GM12873 (cell line): ENCODE data around the gene FAM20C.

Experiments
- CTCF ChIP-seq: IDR thresholded peaks from 2 replicates; pipeline ENCODE4 v1.5.1; 2012; ENCODE audit warnings: low read depth, mild to moderate bottlenecking, moderate library complexity, low read length, control low read depth; ENCODE audit not compliant: insufficient read depth; ENCODE audit errors: missing control alignments

Gene FAM20C

GRCh38 chr7:223861-224260, 31.5 kb downstream of the FAM20C start:
- no peak for TF ChIP-seq CTCF

GRCh38 chr7:226281-226895, 34.0 kb downstream of the FAM20C start:
- no peak for TF ChIP-seq CTCF

- TF ChIP-seq CTCF: no peak
Observed at GRCh38 chr7:227926-228325, 35.6 kb downstream of the FAM20C start.

- no peak for TF ChIP-seq CTCF
Observed at GRCh38 chr7:228610-229009, 36.2 kb downstream of the FAM20C start.

GRCh38 chr7:229184-229964, 37.0 kb downstream of the FAM20C start:
- no peak for TF ChIP-seq CTCF

- TF ChIP-seq CTCF: no peak
Observed at GRCh38 chr7:230274-230673, 37.9 kb downstream of the FAM20C start.

- TF ChIP-seq CTCF: peak; percentile 22
Observed at GRCh38 chr7:231030-231857, 38.9 kb downstream of the FAM20C start.
